C4-2B (cell line): Measurements from ENCODE around the gene PHKB.

Experiments used
- H3K27ac ChIP-seq: fragments of 450-650 bp; 2 replicates; pipeline ENCODE4 v1.5.1; 2017
- ZFX ChIP-seq: fragments of 450-650 bp; IDR thresholded peaks from 2 replicates; pipeline ENCODE4 v1.6.1; 2017
- TF ChIP-seq, protein P1 (sequence below): fragments of 450-650 bp; conservative IDR thresholded peaks from 2 replicates; pipeline ENCODE4 v1.5.1; 2017; ENCODE audit warnings: mild to moderate bottlenecking

Gene PHKB

DNA sequence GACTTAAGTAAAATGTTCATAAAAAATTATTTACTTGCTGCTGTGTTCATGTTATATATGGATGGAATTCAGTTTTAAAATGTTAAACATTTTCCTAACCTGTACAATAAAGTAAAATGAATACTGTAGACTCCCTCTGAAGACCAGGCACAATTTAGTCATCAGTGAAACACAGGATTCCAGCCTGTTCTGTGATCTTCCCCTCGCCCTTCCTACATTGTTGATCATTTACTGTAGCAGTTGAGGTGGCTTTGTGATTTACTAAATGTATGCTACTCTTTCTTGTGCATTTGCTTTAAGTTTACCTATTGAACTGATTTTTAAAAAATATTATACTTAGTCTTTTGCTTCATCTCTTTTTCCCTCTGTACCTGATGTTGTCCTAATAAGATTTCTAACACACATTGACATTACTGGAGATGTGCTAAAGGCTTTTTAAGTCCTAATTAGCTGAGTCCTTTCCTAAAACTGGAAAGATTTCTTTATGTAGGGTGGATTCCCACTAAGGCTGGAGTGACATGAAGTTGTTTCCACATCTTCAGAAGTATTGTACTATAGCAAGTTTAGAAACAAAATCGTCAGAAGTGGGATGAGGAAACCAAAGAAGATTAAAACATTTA, 38.1 kb downstream of the PHKB start:
- no peak overlapping the region for H3K27ac ChIP-seq
- TF ChIP-seq, protein P1, sequence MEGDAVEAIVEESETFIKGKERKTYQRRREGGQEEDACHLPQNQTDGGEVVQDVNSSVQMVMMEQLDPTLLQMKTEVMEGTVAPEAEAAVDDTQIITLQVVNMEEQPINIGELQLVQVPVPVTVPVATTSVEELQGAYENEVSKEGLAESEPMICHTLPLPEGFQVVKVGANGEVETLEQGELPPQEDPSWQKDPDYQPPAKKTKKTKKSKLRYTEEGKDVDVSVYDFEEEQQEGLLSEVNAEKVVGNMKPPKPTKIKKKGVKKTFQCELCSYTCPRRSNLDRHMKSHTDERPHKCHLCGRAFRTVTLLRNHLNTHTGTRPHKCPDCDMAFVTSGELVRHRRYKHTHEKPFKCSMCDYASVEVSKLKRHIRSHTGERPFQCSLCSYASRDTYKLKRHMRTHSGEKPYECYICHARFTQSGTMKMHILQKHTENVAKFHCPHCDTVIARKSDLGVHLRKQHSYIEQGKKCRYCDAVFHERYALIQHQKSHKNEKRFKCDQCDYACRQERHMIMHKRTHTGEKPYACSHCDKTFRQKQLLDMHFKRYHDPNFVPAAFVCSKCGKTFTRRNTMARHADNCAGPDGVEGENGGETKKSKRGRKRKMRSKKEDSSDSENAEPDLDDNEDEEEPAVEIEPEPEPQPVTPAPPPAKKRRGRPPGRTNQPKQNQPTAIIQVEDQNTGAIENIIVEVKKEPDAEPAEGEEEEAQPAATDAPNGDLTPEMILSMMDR = no peak
- no peak for TF ChIP-seq ZFX

DNA sequence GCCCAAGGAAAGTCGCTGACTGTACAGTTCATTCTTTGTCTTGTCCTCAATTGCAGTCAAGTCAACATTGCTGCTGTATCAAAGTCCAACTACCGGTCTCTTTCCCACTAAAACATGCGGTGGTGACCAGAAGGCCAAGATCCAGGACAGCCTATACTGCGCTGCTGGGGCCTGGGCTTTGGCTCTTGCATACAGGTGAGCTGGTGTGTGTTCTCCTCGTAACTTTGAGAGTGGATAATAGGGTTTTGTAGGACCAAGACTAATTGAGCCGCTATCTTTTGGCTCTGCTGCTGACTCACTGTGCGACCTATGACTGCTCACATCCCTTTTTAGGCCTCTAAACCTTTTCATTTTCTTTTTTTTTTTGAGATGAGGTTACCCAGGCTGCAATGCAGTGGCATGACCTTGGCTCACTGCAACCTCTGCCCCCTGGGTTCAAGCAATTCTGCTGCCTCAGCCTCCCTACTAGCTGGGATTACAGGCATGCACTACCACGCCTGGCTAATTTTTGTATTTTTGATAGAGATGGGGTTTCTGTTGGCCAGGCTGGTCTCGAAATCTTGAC, 38.7 kb downstream of the PHKB start:
- H3K27ac ChIP-seq = no peak overlapping the region; the same call in 1 of the 2 replicates
- TF ChIP-seq, protein P1 = no peak

DNA sequence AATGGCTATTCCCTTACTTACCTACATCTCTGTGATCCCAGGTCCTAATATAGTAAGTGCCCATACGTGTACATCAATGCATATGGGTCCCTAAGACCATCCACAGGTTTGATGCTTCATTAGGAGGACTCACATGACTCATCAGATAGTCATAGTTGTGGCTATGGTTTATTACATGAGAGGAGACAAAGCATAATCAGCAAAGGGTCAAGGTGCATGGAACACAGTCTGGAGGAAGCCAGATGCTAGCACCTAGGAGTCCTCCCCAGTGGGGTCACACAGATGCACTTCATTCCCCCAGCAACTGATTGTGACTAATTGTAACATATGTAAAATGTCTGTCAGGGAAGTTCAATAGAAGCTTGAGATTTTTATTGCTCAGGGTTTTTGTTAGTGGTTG, 42.8 kb downstream of the PHKB start:
- no peak overlapping the region for H3K27ac ChIP-seq
- TF ChIP-seq, protein P1 = no peak
- TF ChIP-seq ZFX = no peak

DNA sequence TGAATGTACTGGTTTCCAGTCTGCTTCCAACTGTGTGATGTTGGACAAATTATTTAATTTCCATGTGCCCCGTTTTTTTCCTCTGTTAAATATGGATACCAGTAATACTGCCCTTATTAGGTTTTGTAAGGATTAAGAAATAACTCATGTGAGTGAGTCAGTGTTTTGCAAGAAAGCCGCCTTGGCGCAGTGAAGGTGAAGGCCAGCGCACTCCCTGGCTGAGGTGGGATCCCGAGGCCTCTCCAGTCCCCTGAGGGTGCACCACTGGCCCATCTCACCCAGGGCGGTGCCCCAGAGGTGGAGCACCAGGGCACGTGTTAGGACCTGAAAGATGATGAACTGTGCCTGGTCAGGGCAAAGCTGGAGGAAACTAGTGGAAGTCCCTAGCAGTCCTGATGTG, 43.5 kb downstream of the PHKB start:
- TF ChIP-seq ZFX = no peak
- TF ChIP-seq, protein P1 = no peak
- no peak overlapping the region for H3K27ac ChIP-seq

DNA sequence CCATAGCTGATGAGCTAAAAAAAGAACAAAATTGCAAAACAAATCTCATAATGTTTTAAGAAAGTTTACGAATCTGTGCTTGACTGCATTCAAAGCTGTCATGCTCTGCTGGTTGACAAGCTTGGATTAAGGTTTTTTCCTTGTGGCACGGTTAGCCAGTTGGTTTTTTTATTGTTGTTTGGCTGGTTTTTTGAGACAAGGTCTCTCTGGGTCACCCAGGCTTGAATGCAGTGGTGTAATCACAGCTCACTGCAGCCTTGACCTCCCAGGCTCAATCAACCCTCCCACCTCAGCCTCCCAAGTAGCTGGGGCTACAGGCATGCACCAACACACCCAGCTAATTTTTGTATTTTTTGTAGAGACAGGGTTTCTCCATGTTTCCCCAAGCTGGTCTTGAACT, 45.7 kb downstream of the PHKB start:
- no peak for TF ChIP-seq ZFX
- TF ChIP-seq, protein P1 = no peak
- no peak overlapping the region for H3K27ac ChIP-seq

DNA sequence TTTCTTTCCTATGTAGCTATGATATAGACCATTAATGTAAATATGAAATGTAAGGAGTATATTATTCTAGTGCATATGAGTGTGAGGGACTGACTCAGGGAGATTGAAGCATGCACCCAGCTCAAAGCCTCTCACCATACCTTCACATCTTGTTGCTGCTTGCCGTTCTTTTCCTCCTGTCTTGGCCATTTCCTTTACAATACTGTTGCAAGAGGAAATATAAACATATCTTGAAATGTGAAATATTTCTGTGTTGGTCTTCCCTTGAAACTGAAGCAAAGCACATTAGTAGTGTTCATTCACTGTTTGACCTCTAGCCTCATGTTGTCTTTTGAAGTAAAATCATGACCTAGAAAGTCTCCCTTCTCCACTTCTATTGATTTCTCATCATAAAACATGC, 46.6 kb downstream of the PHKB start:
- no peak for TF ChIP-seq ZFX
- TF ChIP-seq, protein P1 = no peak
- H3K27ac ChIP-seq = no peak overlapping the region

DNA sequence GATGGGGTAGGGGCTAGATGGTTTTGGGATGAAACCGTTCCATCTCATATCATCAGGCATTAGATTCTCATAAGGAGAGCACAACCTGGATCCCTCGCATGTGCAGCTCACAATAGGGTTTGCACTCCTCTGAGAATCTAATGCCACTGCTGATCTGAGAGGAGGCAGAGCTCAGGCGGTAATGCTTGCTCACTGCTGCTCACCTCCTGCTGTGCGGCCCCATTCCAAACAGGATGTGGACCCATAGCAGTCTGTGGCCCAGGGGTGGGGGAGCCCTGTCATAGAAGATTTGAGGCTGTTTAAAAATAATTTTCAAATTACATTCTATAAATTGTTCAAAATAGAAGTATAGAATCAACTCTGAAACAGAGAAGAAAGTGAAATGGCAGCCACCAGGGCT, 50.8 kb downstream of the PHKB start:
- TF ChIP-seq ZFX = no peak
- TF ChIP-seq, protein P1 = no peak

More for the DNA sequence above, 50.8 kb downstream of the PHKB start:
- H3K27ac ChIP-seq = no peak overlapping the region
